IPS DF 6.9 (cell line): ENCODE data around the gene TLE3.

Source experiments
- DNase-seq: peaks from one replicate; pipeline ENCODE4 v3.0.0-alpha.2; 2013; ENCODE audit warnings: low read depth, low spot score
- H3K27ac ChIP-seq: one replicate; pipeline ENCODE4 v1.5.1; 2013; ENCODE audit warnings: low read length, control low read depth
- H3K27me3 ChIP-seq: 2 replicates; pipeline ENCODE4 v1.6.1; 2013; ENCODE audit warnings: mild to moderate bottlenecking, low read length; ENCODE audit not compliant: control insufficient read depth, insufficient read depth
- H3K36me3 ChIP-seq: 2 replicates; pipeline ENCODE4 v1.6.1; 2013; ENCODE audit warnings: low read length; ENCODE audit not compliant: control insufficient read depth, insufficient read depth
- H3K4me1 ChIP-seq: 2 replicates; pipeline ENCODE4 v1.6.1; 2013; ENCODE audit warnings: low read length; ENCODE audit not compliant: control insufficient read depth, insufficient read depth
- H3K4me3 ChIP-seq: 2 replicates; pipeline ENCODE4 v1.5.1; 2013; ENCODE audit warnings: mild to moderate bottlenecking, low read length
- H3K9me3 ChIP-seq: 2 replicates; pipeline ENCODE4 v1.6.1; 2013; ENCODE audit warnings: low read length, inconsistent platforms; ENCODE audit not compliant: control insufficient read depth, insufficient read depth
- WGBS: extraction: QIAGEN DNeasy Blood & Tissue Kit; methylation state at CpG from one replicate; pipeline ENCODE4 v1.1.7; 2013; ENCODE audit warnings: mixed read lengths, missing lambda C conversion rate; ENCODE audit not compliant: insufficient read length, insufficient coverage; 5-methylcytosine and 5-hydroxymethylcytosine counted together

TLE3 gene

GRCh38 chr15:70083946-70084345 is 13.8 kb downstream of the TLE3 start:
- H3K9me3 ChIP-seq, result no peaks in the 10 kb centered on the region
- no peaks in the 10 kb centered on the region for H3K27me3 ChIP-seq
- no CpG with 5 or more reads among the region's 1 CpG for WGBS
- no peak overlapping the region for H3K4me3 ChIP-seq
- peaks cover 18% of the 10 kb centered on the region for H3K4me1 ChIP-seq
- no peak for DNase-seq
- H3K36me3 ChIP-seq, result no peaks in the 10 kb centered on the region; the same call in 1 of the 2 replicates
- no peak overlapping the region for H3K27ac ChIP-seq

GRCh38 chr15:70083418-70083817 is 14.3 kb downstream of the TLE3 start:
- H3K9me3 ChIP-seq, result no peaks in the 10 kb centered on the region
- H3K4me1 ChIP-seq, result peaks cover 17% of the 10 kb centered on the region
- no peak overlapping the region for H3K27ac ChIP-seq
- no peak for DNase-seq
- WGBS, result no CpG with 5 or more reads among the region's 1 CpG
- H3K27me3 ChIP-seq, result no peaks in the 10 kb centered on the region
- H3K4me3 ChIP-seq, result no peak overlapping the region
- no peaks in the 10 kb centered on the region; the same call in 1 of the 2 replicates for H3K36me3 ChIP-seq

GRCh38 chr15:70082281-70082900 is 15.3 kb downstream of the TLE3 start:
- Histone ChIP-seq H3K9me3 (no peaks in the 10 kb centered on the region), H3K4me3 (no peak overlapping the region), H3K27ac (no peak overlapping the region), H3K27me3 (no peaks in the 10 kb centered on the region), H3K36me3 (no peaks in the 10 kb centered on the region; the same call in 1 of the 2 replicates), H3K4me1 (peaks cover 15% of the 10 kb centered on the region)
- no CpG with 5 or more reads among the region's 12 CpGs for WGBS
- DNase-seq, result no peak

DNA sequence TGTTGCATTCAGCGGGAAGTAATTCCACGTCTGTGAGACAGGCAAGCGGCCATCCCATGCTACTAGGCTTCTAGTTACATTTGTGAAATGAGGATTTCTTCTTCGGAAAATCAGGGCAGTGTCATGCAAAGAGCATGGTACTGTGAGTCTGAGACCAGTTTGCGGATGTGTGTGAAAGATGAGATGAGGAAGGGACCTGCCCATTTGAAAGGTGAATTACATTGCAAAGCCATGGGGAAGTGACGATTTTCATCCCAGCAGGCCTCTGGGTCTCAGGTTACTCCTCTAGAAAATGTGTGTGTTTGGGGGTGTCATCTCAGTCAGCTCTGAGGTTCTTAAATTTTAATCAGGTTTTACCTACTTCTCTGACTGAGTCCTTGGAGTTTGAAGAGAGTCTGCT is 16.1 kb downstream of the TLE3 start:
- peaks cover 15% of the 10 kb centered on the region for H3K4me1 ChIP-seq
- no peak overlapping the region for H3K27ac ChIP-seq
- H3K9me3 ChIP-seq, result no peaks in the 10 kb centered on the region
- no peak for DNase-seq
- no peak overlapping the region for H3K4me3 ChIP-seq
- no CpG with 5 or more reads among the region's 6 CpGs for WGBS
- no peaks in the 10 kb centered on the region; the same call in 1 of the 2 replicates for H3K36me3 ChIP-seq
- no peaks in the 10 kb centered on the region for H3K27me3 ChIP-seq

DNA sequence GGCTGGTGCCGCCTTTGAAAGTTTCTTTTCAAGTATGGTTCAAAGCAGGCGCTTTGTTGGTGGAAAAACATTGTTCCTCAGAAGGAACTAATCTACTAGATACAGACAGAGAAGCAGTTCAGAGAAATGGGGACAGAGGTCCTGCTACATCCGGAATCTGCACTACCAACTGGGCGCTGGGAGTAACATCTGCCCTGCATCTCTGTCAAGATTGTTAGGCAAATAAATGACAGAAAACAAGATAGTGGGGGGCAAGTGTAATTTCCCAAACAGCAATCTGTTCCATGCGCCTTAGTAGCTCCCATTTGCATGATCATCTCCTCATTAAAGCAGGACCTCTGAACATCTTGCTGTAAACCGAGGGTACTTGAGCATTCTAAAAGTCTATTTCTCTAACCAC is 17.4 kb downstream of the TLE3 start:
- WGBS, result no CpG with 5 or more reads among the region's 6 CpGs
- H3K4me1 ChIP-seq, result peaks cover 15% of the 10 kb centered on the region
- H3K27me3 ChIP-seq, result no peaks in the 10 kb centered on the region
- no peak overlapping the region for H3K27ac ChIP-seq
- H3K9me3 ChIP-seq, result no peaks in the 10 kb centered on the region
- H3K36me3 ChIP-seq, result peaks cover 3% of the 10 kb centered on the region; the same call in 1 of the 2 replicates
- no peak overlapping the region for H3K4me3 ChIP-seq
- DNase-seq, result no peak

GRCh38 chr15:70079888-70080287 is 17.8 kb downstream of the TLE3 start:
- no CpG with 5 or more reads among the region's 9 CpGs for WGBS
- DNase-seq, result no peak
- Histone ChIP-seq H3K27ac (no peak overlapping the region), H3K9me3 (no peaks in the 10 kb centered on the region), H3K4me3 (no peak overlapping the region), H3K27me3 (no peaks in the 10 kb centered on the region), H3K4me1 (peaks cover 15% of the 10 kb centered on the region), H3K36me3 (peaks cover 3% of the 10 kb centered on the region; the same call in 1 of the 2 replicates)

DNA sequence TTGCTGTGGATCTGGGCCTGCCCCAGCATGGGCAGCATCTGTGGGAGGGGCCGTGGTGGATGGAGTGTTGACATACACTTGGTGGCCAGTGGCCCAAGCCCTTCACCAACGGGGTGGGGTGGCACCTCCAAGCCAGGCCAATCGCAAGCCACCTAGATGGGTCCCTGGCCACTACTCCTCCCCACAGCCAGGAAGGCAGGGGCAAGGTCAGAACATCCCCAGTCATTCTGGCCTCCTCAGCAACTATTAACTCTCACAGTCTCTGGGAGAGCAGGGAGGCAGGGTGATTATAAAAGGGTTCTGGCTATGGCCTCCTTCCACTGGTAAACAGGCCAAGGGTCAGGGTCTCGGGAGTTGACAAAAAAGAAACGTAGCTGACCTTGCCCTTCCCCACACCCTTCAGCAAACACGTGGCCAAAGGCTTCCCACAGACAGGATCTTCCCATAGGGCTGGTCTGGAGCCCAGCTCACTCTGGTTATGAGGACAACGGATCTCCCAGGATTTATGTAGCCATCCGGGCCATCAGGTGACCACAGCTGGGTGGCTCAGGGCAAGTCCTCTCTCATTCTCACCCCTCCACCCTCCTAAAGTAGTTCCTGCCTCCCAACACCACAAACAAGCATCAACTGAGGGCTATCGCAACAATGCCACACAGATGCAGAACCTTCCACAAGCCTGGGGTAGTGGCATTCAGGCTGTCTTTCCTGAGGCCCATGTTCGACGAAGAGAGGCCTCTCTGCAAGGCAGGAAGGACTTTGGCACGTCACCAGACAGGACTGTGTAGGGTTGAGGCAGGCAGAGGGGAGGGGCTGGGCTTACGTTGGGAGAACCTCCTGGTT is 18.9 kb downstream of the TLE3 start:
- Histone ChIP-seq H3K4me1 (peaks cover 10% of the 10 kb centered on the region), H3K9me3 (no peaks in the 10 kb centered on the region), H3K36me3 (peaks cover 11% of the 10 kb centered on the region), H3K27ac (no peak overlapping the region), H3K4me3 (no peak overlapping the region), H3K27me3 (no peaks in the 10 kb centered on the region)
- no peak for DNase-seq
- no CpG with 5 or more reads among the region's 13 CpGs for WGBS

DNA sequence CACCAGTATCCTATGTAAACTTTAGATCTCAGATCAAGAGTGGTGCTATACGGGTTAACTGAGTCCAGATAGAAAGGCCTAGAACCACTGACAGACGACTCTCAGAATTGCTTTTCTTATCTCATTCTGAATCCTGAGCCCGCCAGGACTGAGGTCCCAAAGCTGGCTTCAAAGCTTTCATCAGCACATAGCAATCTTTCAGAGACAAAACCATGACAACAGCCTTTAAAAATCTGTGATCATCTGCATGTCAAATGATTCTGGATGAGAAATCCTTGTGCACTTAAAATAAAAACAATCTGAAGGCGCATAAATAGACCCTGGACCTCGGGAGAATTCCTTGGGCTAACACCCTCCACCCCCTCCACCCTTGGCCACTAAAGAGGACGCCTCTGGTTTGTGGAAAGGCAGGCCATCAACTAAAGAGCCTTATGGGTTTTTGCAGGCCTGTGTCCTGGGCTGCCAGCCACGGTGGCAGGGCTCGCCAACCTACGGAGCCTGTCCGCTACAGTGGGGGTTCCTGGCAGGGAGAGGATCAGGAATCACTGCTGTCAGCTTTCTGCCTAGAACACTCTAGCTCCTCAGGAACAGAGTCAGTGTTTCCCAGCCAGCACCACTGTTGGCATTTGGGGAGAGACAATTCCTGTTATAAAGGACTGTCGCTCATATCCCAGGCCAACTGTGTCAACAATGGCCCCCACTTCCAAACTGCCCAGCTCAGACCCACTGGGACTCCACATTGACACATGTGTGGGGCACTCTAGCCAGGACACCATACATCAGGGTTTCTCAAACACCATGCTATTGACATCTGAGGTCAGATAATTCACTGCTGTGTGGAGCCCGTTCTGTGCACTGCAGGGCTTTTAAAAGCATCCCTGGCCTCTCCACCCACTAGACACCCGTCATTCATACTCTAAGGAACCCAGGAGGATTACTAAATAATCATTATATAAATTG is 20.2 kb downstream of the TLE3 start:
- H3K36me3 ChIP-seq, result peaks cover 20% of the 10 kb centered on the region
- H3K27me3 ChIP-seq, result no peaks in the 10 kb centered on the region
- WGBS, result no CpG with 5 or more reads among the region's 13 CpGs

GRCh38 chr15:70074380-70074779 is 23.3 kb downstream of the TLE3 start:
- WGBS, result no CpG with 5 or more reads among the region's 13 CpGs
- Histone ChIP-seq H3K36me3 (peaks cover 30% of the 10 kb centered on the region), H3K4me1 (0 out of 2 replicates have a peak, but pooled peaks cover 1% of the 10 kb centered on the region), H3K27me3 (no peaks in the 10 kb centered on the region), H3K4me3 (no peak overlapping the region), H3K9me3 (no peaks in the 10 kb centered on the region), H3K27ac (no peak overlapping the region)
- DNase-seq, result no peak

More for the DNA sequence above, 20.2 kb downstream of the TLE3 start:
- Histone ChIP-seq H3K4me1 (peaks cover 6% of the 10 kb centered on the region), H3K9me3 (no peaks in the 10 kb centered on the region), H3K27ac (no peak overlapping the region), H3K4me3 (no peak overlapping the region)
- DNase-seq, result no peak

GRCh38 chr15:70072479-70072878 is 25.2 kb downstream of the TLE3 start:
- Histone ChIP-seq H3K4me3 (no peak overlapping the region), H3K27me3 (no peaks in the 10 kb centered on the region), H3K9me3 (no peaks in the 10 kb centered on the region), H3K4me1 (no peaks in the 10 kb centered on the region), H3K36me3 (peaks cover 32% of the 10 kb centered on the region), H3K27ac (no peak overlapping the region)
- no CpG with 5 or more reads among the region's 3 CpGs for WGBS
- no peak for DNase-seq
